ENCODE measurements around the gene ETFA.

The ETFA gene

DNA sequence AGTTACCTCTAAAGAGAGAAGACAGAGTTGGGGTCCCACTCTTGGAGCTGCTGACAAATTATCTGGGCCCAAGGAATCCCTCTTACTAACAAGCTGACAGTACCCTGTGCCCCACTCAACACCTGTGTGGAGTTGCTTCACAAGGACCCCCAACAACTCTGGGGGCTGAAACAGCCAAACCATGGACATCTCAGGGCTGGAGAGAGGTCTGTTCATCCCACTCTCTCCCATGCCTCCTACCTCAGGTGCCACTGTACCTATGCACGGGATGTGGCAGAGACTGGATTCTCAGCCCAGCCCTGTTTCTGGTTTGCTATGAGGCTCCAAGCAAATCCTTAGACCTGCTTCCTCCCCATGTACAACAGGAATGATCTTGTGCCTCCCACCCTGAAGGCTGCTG, 101.7 kb downstream of the ETFA start:
- DNase-seq, result no peak

DNA sequence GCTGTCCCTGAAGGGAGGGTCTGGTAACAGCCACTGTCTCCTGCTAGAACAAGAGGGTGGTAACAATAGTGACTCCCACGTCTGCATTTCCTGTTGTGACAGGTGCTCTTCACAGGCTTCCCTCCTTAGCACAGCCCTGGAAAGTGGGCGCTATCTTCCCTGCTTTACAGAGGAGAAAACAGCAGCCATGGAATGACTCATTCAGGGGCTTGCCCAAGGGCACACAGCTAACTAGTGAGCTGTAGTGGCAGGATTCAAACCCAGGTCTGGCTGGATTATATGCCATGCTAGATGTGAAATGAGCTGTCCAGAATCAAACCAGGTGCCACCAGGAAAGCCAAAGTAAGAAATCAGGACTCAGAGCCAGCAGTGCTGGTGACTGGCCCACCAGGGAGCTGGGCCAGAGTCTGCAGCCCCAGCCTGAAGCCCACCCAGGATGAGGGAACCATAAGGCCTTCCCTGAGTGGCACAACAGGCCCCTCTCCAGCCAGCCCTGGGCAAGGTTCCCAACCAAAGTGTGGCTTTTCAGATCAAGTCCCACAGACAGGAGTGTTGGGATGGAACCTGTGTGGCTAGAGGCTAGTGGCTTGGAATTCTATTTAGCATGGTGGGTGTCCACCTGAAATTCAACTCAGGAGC, 102.4 kb downstream of the ETFA start:
- DNase-seq, result no peak

DNA sequence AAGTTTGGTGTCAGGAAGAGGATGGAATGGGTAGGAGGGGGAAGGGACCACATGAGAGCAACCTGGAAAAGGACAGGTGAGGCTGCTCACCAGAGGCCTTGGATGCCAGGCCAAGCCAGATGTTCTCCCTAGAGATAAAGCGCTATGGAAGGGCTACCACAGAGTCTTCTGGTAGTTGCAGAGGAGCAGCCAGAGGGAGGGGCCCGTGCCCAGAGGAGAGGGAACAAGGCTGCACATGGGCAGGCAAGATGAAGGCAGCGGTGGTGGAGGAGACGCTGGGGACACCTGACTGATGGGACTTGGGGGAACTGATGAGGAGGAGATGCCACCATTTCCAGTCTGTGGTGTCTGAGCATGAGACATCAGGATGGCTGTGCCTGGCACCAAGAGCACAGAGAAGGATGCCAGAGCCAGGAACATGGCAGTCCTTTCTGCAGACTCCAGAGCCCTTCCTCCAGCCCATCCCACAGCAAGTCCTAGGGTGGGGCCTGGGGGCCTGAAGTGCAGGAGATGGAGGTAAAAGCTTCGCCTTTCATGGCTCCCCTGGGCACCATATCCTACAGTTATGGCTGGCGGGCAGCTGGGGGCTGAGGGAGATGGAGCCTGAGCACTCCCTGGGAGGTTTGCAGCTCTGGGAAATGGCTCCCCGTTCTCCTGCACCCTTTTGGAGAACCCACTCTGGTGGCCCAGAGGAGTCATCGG, 103.0 kb downstream of the ETFA start:
- DNase-seq, result no peak

DNA sequence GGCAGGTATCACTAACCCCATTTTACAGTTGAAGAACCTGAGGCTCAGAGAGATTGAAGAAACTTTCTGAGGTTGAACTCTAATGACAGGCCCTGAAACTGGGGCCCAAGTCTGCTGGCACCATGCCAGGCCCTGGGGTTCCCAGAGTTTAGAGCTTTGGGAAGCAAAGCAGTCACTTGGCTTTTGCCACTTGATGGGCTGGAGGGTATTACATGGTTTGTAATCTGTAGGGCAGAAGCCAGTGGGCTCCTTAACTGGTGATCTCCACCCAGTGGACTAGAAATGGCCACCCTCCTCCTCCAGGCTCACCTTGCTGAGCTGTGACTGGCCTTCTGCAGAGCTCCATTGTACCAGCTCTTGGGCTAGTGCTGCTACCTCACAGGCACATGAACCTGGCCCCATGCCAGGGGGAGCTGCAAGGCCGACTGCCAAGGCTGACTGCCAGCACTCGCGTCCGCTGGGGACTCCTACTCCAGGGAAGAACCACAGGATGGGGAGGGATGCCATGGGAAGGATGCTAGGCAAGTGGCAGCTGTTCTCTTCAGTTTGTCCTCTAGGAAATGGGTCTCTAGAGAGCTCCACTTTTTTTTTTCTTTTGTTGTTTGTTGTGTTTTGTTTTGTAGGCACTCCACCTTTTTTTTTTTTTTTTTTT, 104.8 kb downstream of the ETFA start:
- DNase-seq, result no peak

DNA sequence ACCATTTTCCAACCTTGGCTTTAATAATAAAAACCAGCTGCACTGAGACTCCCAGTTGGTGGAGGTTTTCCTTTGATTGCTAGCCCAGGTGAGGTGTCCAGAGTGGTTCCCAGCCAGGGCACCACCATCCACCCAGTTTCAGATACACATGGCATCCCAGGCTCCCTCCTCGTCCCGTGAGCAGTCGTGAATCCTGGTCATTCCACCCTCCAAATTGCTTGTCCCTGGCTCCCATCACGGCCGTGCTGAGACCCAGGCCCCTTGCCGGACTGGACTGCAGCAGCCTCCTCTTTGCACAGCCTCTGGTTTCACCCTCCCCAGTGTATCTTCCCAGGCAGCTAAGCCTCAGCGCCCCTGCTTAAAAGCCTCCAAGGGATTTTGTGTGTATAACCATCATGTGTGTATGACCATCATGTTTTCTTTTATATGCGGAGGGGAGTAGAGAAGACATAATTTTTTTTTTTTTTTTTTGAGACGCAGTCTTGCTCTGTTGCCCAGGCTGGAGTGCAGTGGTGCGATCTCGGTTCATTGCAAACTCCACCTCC, 106.3 kb downstream of the ETFA start:
- DNase-seq, result no peak

DNA sequence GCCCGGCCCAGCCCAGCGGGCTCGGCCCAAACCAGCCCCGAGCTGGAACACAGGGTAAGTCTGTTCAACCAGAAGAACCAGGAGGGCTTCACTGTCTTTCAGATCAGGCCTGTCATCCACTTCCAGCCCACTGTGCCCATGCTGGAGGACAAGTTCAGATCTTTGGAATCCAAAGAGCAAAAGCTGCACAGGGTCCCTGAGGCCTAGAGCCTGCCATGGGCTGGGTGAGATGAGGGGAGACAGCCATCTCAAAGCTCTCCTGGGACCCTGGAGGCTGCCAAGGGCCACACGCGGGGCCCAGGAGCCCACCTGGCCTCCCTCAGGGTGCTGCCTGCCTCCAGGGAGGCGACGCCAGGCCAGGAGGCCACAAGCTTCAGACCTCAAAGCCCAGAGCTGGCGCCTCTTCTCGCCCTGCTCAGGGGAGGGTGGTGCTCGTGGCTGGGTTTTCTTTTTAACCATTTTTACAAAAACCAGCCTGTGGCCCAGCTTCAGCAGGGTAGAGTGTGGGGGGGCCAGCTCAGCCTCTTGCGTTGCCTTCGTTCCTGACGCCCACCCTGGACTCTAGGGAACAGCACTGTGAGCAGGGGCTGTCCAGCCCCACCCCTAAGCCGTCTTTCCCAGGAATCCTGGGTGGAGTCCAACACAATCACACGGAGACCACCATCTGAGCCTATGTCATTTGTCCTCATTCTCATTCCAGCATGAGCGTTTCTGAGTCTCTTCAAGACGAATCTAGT, 107.0 kb downstream of the ETFA start:
- no peak for DNase-seq

DNA sequence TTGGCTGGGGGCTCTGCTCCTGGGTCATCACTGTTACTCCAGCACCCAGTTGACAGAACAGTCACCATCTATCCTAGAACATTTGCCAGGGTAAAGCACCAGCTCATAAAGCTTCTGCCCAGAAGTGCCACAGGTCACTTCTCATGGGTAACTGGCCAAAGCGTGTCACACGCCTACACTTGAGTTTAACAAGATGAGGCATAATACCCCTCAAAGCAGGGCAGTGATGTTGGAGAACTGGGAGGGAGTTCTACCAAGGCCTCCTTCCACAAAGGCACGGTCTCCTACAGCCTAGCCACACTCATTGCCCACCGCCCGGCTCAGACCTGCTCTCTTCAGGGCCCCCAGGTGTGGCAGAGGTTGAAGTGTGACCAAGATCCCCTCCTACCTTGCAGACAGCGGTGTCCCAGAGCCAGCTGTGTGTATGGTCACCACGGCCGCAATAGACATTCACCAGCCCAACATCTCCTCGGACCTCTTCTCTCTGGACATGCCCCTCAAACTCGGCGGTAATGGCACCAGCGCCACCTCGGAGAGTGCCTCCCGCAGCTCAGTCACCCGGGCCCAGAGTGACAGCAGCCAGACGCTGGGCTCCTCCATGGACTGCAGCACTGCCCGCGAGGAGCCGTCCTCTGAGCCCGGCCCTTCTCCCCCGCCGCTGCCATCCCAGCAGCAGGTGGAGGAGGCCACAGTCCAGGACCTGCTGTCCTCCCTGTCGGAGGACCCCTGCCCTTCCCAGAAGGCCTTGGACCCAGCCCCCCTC, 107.7 kb downstream of the ETFA start:
- DNase-seq, result no peak

DNA sequence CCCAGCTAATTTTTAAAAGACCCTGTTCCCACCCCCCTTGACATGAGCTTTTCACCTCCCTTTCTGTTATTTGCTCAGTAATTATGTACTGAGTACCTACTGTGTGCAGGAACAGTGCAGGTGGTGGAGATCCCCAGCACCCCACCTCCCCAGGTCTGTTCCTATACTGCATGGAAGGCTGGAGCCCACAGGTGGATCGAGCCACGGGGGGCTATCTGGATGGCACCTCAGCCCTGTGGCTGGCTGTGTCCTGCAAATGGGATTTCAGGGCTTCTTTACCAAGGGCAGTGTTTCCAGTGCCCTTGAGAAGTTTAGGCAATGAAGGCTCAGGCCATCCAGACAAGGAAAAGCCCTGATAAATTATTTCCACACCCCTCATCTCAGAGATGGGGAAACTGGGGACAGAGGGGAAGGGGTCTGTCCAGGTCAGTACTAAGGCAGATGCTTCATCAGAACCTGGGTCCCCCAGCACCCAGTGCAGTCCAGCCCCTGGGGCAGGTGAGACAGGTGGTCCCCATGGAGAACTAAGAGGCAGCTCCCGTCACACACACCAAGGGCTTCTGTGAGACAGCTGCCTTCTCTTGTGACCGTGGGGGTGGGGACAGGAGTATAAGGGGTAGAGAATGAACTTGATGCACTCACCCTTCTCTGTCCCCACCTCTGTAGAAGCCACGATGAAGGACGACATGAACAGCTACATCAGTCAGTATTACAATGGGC, 109.6 kb downstream of the ETFA start:
- DNase-seq, result no peak

DNA sequence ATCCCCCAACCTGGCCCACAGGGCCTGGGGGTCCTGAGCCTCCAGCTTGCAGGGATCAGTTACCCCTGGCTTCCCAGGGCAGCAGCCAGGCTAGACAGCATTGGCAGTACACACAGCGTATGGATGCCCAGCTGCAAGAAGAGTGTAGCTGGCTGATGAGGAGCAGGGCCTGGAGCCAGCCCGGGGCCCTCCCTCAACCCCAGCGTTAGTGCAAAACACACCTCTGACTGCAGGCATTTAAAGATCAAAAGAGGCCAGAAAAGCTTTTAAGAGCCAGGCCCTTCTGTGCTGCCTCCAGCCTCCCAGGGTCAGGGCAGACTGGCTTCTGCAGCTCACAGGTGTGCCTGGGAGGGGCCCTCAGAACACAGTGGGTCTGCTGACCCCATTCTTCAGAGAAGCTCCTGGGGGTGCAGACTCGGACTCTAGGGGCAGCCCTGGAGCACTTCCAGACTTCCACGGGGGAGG, 110.6 kb downstream of the ETFA start:
- DNase-seq, result no peak

DNA sequence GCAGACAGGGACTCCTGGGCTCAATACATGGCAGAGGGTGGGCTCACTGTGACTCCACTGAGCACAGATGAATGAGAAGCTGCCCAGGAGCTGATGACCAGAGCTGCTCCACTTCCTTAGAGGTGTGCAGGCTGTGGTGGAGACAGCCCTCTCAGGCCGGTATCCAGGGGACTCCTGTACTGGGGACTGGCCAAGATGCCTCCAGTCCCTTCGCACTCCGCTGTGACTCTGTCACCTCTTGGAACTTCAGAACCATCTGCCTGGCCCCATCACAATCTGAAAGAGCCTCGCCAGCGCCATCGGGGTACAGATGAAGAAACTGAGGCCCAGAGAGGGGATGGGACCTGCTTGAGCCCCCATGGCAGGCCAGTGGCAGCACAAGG, 111.2 kb downstream of the ETFA start:
- no peak for DNase-seq

DNA sequence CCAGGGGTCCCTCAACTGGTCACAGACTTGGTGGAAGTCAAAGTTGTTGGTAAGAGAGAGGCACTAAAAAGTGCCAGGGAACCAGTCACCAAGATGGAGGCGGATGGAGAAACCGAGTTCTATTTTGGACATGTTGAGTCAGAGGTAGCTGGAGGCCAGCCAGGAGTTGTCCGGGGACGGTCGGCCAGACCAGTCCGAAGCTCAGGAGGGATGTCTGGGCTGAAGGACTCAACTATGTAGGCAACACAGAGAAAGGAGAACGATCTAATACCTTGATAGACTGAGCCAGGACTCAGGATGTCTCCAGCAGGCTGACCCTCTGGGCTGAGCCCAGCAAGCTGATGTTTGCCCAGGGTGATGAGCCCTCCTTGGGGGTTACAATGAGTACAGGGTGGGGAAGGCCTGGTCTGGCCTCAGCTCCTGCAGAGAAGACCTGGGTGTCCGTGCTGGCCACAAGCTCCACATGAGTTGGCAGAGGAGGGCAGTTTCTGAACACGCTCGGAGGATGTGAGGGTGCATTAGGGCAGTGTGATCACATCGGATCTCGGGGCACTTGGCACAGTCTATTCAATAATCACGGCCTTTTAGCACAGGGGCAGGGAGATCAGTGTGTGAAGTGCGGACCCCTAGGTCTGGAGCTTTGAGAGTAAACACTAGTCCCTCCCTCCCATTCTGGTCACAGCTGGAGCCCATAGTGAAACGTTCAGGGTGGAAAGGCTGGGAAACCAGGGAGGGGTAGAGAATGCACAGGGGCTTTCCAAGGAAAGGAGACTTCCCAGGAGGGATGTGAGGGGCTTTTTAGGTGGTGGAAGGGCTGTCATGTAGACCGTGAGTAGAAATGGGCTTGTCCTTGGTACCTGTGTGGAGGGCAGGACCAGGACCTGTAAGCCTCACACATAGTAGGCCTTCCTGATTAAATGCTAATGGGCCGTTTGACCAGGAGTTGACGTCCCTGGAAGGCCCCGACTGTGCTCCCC, 111.9 kb downstream of the ETFA start:
- DNase-seq, result no peak

DNA sequence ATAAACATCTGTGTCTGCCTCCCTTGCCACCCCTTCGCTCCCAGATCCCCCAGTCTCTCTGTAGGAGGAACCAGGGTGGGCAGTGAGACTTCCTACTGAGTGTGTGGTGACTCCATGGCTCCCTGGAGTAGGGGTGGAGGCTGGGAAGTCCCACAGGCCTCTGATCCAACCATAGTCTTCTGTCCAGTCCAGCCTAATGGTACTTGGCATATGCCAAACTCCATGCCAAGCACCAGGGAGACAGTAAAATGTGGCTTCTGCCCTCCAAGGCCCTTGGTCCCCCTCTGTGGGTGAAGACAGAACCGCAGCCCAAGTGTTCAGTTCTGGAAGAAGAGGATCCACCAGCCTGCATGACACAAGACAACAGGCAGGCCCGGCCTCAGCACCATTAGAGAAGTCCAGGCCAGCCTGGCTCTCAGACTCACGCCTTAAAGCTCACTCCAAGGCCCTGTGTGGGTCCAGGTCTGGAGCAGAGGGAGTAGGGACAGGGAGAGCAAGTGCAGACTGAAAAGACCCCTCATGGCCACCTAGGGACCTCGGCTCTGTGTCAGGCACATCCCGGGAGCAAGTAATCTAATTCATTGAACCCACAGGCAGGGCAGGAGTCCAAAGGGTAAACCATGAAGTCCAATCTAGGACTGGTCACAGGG, 112.7 kb downstream of the ETFA start:
- DNase-seq, result no peak

DNA sequence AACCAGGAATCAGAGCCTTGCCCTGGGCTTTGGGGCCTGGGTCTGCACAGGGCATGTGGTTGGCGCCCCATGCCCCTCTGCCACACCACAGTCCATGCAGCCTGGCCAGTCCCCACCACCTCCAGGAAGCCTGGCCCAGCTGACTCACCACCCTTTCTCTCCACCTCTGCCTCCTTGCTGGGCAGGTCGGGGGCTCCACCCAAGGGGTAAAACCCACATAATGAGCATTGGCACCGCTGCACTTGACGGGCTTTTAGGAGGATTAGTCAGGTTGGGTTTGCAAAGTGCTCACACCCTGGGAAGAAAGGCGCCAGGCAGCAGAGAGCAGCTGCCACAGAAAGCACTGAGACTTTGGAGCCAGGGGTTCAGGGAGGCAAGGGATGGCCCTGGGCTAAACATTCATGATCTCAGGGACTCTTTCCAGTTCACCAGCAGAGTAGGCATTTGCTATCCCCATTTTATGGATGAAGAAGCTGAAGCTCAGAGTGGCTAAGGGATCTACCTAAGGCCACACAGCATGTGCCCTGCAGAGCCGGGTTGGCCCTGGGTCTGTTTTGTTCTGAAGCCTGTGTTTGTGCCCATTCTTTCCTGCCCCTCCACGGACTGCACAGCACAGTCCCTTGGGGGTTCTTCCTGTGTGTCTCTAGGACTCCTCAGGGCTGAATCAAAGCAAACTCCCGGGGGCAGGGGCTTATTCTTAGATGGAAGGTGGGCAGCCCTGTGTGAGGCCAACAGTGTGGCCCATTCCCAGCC, 113.4 kb downstream of the ETFA start:
- DNase-seq, result no peak

DNA sequence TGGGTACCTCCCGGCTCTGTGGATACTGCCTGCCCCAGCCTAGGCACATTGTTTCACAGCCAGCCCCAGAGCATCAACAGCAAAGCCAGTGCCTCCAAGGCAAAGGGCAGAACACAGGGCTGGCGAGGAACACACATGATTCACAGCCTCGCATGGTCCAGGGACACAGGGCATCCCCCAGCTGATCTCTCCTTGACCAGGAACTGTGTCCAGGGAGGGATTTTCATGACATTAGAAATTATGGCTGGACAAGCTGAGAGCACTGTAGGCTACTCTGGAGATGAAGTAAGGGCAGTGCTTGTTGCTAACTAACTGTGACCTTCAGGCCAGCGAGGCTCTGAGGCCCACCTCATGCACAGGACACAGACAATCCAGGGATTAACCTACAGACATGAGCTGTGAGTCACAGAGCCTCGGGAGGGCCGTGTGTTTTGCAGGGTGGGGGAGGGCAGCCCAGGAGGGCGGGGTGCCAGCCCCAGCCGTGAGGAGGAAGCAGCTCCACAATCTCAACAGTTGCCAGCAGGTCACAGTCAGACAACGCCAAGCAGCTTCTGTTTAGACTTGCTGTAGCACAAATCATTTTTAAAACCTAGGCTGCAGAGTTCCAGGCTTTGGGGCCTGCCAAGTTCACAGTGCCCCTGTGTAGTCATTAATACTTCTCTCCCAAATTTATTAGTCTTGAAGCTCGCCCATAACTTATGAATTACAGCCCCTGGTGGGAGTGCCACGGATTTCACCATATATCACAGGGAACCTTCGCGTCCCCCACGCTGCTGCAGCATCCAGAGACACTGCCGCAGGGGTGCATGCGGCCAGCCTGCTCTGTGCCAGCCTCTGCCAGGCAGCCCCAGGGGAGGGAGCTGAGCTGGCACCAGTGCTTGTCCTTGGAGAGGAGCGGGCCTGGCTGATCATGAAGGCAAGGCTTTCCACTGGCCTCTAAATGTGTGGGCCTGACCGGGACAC, 114.7 kb downstream of the ETFA start:
- no peak for DNase-seq

DNA sequence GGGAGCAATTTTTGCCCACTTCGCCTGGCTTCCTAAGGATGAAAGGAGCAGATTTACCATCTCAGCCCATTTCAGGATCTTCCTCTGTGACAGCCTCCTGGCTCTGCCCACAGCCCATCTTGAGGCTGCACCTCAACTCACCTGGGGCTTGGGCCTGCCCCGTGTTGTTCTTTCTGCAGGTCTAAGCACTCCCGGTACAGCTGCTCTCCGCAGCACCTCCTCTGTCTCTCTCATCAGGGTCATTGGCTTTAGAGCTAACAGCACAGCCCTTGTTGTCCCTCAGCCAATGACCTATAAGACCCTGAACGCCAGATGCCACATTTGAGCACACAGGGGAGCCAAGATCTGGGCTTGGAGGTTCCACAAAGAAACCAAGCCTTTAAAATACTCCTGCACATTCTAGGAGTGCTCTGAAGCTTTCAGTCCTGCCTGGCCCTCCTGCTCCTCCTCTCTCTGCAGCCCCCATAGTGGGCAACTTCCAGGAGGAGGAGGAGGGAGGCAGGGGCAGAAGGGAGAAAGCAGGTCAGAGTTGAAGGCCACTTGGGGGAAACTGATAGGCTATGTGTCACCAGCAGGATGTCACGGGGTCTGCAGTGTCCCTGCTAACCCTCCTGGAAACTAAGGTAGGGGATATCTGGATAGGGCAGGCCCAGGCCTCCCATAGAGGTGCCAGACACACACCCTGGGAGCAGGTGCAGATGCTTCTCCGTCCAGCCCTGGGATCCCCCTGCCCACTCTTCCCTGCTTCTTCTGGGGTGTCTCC, 115.6 kb downstream of the ETFA start:
- no peak for DNase-seq

DNA sequence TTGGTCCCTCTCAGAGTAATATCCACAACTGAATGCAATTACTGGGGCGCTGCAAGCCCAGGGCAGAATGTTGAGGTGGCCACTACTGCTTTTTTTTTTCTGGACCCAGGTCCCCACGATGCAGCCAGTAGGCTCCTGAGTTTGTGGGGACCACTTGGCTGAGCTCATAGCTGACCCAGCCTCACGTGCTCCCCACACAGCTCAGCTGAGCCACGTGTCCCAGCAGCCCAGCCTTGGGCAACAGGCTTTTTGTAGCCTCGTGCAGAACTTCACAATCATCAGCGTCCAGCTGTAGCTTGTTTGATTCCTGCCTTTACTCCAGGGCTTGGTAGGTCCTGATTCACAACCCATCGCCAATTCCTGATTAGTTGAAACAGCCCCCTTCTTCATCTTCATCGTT, 117.3 kb downstream of the ETFA start:
- no peak for DNase-seq

DNA sequence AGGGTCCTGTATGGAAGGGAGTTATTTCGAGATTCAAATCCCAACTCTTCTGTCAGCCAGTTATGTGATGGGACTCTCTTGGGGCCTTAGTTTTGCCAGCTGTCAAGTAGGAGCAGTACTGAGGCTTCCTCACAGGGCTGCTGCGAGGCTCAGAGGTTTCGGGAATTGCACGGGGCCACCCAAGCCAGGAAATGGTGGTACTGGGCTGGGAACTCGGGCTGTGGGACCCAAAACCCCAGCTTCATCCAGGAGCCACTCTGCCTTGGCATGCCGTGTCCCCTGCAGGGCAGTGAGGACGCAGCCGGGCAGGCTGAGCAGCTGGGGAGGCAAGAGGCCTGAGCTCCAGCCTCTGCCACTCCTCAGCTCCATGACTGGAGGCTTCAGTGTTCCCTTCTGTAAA, 118.6 kb downstream of the ETFA start:
- DNase-seq, result no peak

Measured in NCI-H1930 (cell line).